ENCODE results near the gene MAP2K4. TPM values are rescaled to one million over a fixed set of nuclear protein-coding genes. Genes with fewer than 3 reads are reported as not detected.
A peak's percentile ranks its signal among the peaks of the same experiment; 100 is the strongest.

MAP2K4 gene
- total and polyA plus RNA-seq, 7 donors, result 12.9 to 40.0 (median 31.4) TPM

GRCh38 chr17:12048843-12049473, 28.3 kb downstream of the MAP2K4 start:
- H3K4me3 ChIP-seq, result no peak overlapping the region
- intact Hi-C loops (cut with DNase I), result no loop called here
- TF ChIP-seq CTCF (IDR thresholded peaks at IDR 0.05), result no peak
- no peak overlapping the region for H3K27ac ChIP-seq
- ATAC-seq (no peak), DNase-seq (no peak)
- H3K36me3 ChIP-seq (ENCODE audit: insufficient read depth in 1 of 2, low read depth in 1 of 2), result no peaks in the 10 kb centered on the region
- no peaks in the 10 kb centered on the region for H3K27me3 ChIP-seq (ENCODE audit: insufficient read depth in 3 of 3, low read length in 2 of 3)
- H3K9me3 ChIP-seq, result no peaks in the 10 kb centered on the region
- peaks cover 57% of the 10 kb centered on the region for H3K4me1 ChIP-seq
- WGBS, 3 donors, result 94 to 98% (median 95%) methylated on average over 7 of the region's 7 CpGs

- Histone ChIP-seq H3K36me3 (ENCODE audit: insufficient read depth in 1 of 2, low read depth in 1 of 2) (no peaks in the 10 kb centered on the region), H3K9me3 (no peaks in the 10 kb centered on the region), H3K4me1 (peaks cover 47% of the 10 kb centered on the region), H3K27ac (no peak overlapping the region), H3K27me3 (ENCODE audit: insufficient read depth in 3 of 3, low read length in 2 of 3) (no peaks in the 10 kb centered on the region), H3K4me3 (no peak overlapping the region)
- TF ChIP-seq CTCF (IDR thresholded peaks at IDR 0.05), result no peak
- DNase-seq (no peak), ATAC-seq (peak in 1 of 4 donors; percentile 79)
- WGBS, 3 donors, result 15 to 58% (median 26%) methylated on average over 1 of the region's 1 CpG
- intact Hi-C loops (cut with DNase I), result no loop called here
These were observed 30.1 kb downstream of the MAP2K4 start for GRCh38 chr17:12050646-12051225.

GRCh38 chr17:12053552-12053951, 32.9 kb downstream of the MAP2K4 start:
- Histone ChIP-seq H3K36me3 (ENCODE audit: insufficient read depth in 1 of 2, low read depth in 1 of 2) (no peaks in the 10 kb centered on the region), H3K9me3 (no peaks in the 10 kb centered on the region), H3K27me3 (ENCODE audit: insufficient read depth in 3 of 3, low read length in 2 of 3) (no peaks in the 10 kb centered on the region), H3K4me1 (peaks cover 35% of the 10 kb centered on the region), H3K4me3 (no peak overlapping the region), H3K27ac (no peak overlapping the region)
- DNase-seq (no peak), ATAC-seq (no peak)
- no peak for TF ChIP-seq CTCF (IDR thresholded peaks at IDR 0.05)
- 23 to 57% (median 28%) methylated on average over 3 of the region's 3 CpGs for WGBS, 3 donors
- intact Hi-C loops (cut with DNase I), result no loop called here

- Histone ChIP-seq H3K36me3 (ENCODE audit: insufficient read depth in 1 of 2, low read depth in 1 of 2) (no peaks in the 10 kb centered on the region), H3K27me3 (ENCODE audit: insufficient read depth in 3 of 3, low read length in 2 of 3) (no peaks in the 10 kb centered on the region), H3K9me3 (no peaks in the 10 kb centered on the region), H3K4me1 (peaks cover 31% of the 10 kb centered on the region), H3K27ac (no peak overlapping the region), H3K4me3 (no peak overlapping the region)
- ATAC-seq (no peak), DNase-seq (no peak)
- intact Hi-C loops (cut with DNase I), result no loop called here
- TF ChIP-seq CTCF (IDR thresholded peaks at IDR 0.05), result no peak
These were observed 35.2 kb downstream of the MAP2K4 start for GRCh38 chr17:12055889-12056288.

GRCh38 chr17:12057520-12057919, 36.8 kb downstream of the MAP2K4 start:
- DNase-seq (no peak), ATAC-seq (no peak)
- H3K27ac ChIP-seq, result no peak overlapping the region
- WGBS, 3 donors, result 90 to 95% (median 91%) methylated on average over 1 of the region's 1 CpG
- intact Hi-C loops (cut with DNase I), result no loop called here
- no peaks in the 10 kb centered on the region for H3K36me3 ChIP-seq (ENCODE audit: insufficient read depth in 1 of 2, low read depth in 1 of 2)
- no peaks in the 10 kb centered on the region for H3K27me3 ChIP-seq (ENCODE audit: insufficient read depth in 3 of 3, low read length in 2 of 3)
- no peak overlapping the region for H3K4me3 ChIP-seq
- no peaks in the 10 kb centered on the region for H3K9me3 ChIP-seq
- TF ChIP-seq CTCF (IDR thresholded peaks at IDR 0.05), result no peak
- H3K4me1 ChIP-seq, result peaks cover 19% of the 10 kb centered on the region
